Endothelial cell of umbilical vein (primary cell): ENCODE results near the gene LYPD4. TPM values are rescaled to one million over a fixed set of nuclear protein-coding genes. Genes with fewer than 3 reads are reported as not detected.

Experiments used
- BruUV-seq: library from RNA; stranded (reverse); fragments of 400-500 nt; replicated peaks from 2 replicates; lab custom pipeline; 2021; lab: Mats Ljungman, UMichigan
- CTCF ChIA-PET: fragments of 300-600, 350-600 bp; sonication (Branson Sonifier 250); formaldehyde crosslinking; loops from one replicate; lab custom pipeline; 2021; ENCODE audit warnings: antibody characterized with exemption, inconsistent platforms; lab: Charles Lee
- POLR2A ChIA-PET: fragments of 300-600, 350-600 bp; sonication (Branson Sonifier 250); formaldehyde crosslinking; loops from one replicate; lab custom pipeline; 2021; ENCODE audit warnings: antibody characterized with exemption, inconsistent platforms; lab: Charles Lee
- DNase-seq: peaks from one replicate; pipeline ENCODE4 v3.0.0-alpha.2; 2011; ENCODE audit warnings: low read depth, low spot score
- FAIRE-seq: peaks from 2 replicates; lab custom pipeline; 2011; peaks lifted over from hg19 to GRCh38; lab: Jason Lieb, UNC
- H2AFZ ChIP-seq: 2 replicates; pipeline ENCODE4 v1.6.0; 2012; ENCODE audit warnings: low read depth, low read length, control low read depth, inconsistent platforms
- H3K27ac ChIP-seq: 2 replicates; pipeline ENCODE4 v1.5.1; 2011; ENCODE audit warnings: low read depth, mild to moderate bottlenecking, control low read depth, low read length, moderate library complexity; ENCODE audit not compliant: insufficient read depth
- H3K27me3 ChIP-seq, 2 experiments: 2 replicates each; pipeline versions ENCODE4 v1.6.0 to v1.6.1; 2011; ENCODE audit warnings: low read length in 2 of 2, mixed read lengths in 1 of 2; ENCODE audit not compliant: control insufficient read depth in 2 of 2, insufficient read depth in 2 of 2
- H3K36me3 ChIP-seq, 2 experiments: 2 replicates in 1 of 2; 3 replicates in 1 of 2; pipeline ENCODE4 v1.5.1; 2011; ENCODE audit warnings: low read length in 2 of 2, mild to moderate bottlenecking in 1 of 2, moderate library complexity in 1 of 2; ENCODE audit not compliant: control insufficient read depth in 2 of 2, insufficient read depth in 2 of 2; ENCODE audit errors: extremely low read depth in 1 of 2
- H3K4me1 ChIP-seq: 3 replicates; pipeline ENCODE4 v1.5.1; 2011; ENCODE audit warnings: mild to moderate bottlenecking, low read length; ENCODE audit not compliant: control insufficient read depth, insufficient read depth; ENCODE audit errors: extremely low read depth
- H3K4me2 ChIP-seq: 2 replicates; pipeline ENCODE4 v1.6.1; 2011; ENCODE audit warnings: low read length, control low read depth, mixed read lengths; ENCODE audit not compliant: insufficient read depth
- H3K4me3 ChIP-seq, 3 experiments: fragments of 200-600 bp in 1 of 3; sonication (generic), shearing (Covaris generic) in 1 of 3; replicated peaks in 1 of 3; 2 replicates each; pipeline ENCODE4 v1.5.1; 2011 to 2016; ENCODE audit warnings: control low read depth in 3 of 3, low read length in 3 of 3, mild to moderate bottlenecking in 2 of 3, inconsistent platforms in 1 of 3, low read depth in 1 of 3, moderate library complexity in 1 of 3; ENCODE audit not compliant: insufficient read depth in 1 of 3
- H3K79me2 ChIP-seq: 2 replicates; pipeline ENCODE4 v1.6.0; 2012; ENCODE audit warnings: low read length, inconsistent platforms; ENCODE audit not compliant: control insufficient read depth, insufficient read depth
- H3K9ac ChIP-seq: replicated peaks from 2 replicates; pipeline ENCODE3; 2011; ENCODE audit warnings: low read length, control low read depth; ENCODE audit not compliant: insufficient read depth; ENCODE audit errors: extremely low read depth
- H3K9me1 ChIP-seq: replicated peaks from 3 replicates; pipeline ENCODE4 v1.6.0; 2011; ENCODE audit warnings: mild to moderate bottlenecking, low read length; ENCODE audit not compliant: control insufficient read depth, insufficient read depth; ENCODE audit errors: extremely low read depth
- H3K9me3 ChIP-seq: replicated peaks from 2 replicates; pipeline ENCODE4 v1.5.1; 2012; ENCODE audit warnings: low read length, inconsistent platforms; ENCODE audit not compliant: control insufficient read depth, insufficient read depth
- H4K20me1 ChIP-seq: replicated peaks from 2 replicates; pipeline ENCODE3; 2011; ENCODE audit warnings: mild to moderate bottlenecking, low read length; ENCODE audit not compliant: control insufficient read depth, insufficient read depth; ENCODE audit errors: extremely low read depth
- EZH2 ChIP-seq: IDR thresholded peaks from 2 replicates; pipeline ENCODE4 v1.6.1; 2012; ENCODE audit warnings: borderline replicate concordance, low read depth, mild to moderate bottlenecking, moderate library complexity, low read length, inconsistent platforms; ENCODE audit not compliant: severe bottlenecking
- FOS ChIP-seq: IDR thresholded peaks from 2 replicates; pipeline ENCODE4 v1.6.1; 2011; ENCODE audit warnings: mild to moderate bottlenecking, low read length, moderate library complexity, borderline replicate concordance; ENCODE audit not compliant: insufficient read depth
- GATA2 ChIP-seq: IDR thresholded peaks from 2 replicates; pipeline ENCODE4 v1.7.0; 2011; ENCODE audit warnings: low read depth, mild to moderate bottlenecking, moderate library complexity, mixed read lengths, low read length; ENCODE audit not compliant: insufficient read length, insufficient read depth
- JUN ChIP-seq: IDR thresholded peaks from 2 replicates; pipeline ENCODE4 v1.6.1; 2011; ENCODE audit warnings: borderline replicate concordance, low read depth; ENCODE audit not compliant: insufficient read length, insufficient read depth
- MYC ChIP-seq: IDR thresholded peaks from one replicate; pipeline ENCODE4 v1.6.1; 2011; ENCODE audit warnings: mild to moderate bottlenecking, low read depth, low read length
- POLR2A ChIP-seq: IDR thresholded peaks from 2 replicates; pipeline ENCODE4 v1.6.1; 2012; ENCODE audit warnings: low read depth, mild to moderate bottlenecking, control low read depth, low read length
- POLR2AphosphoS5 ChIP-seq: IDR thresholded peaks from 2 replicates; pipeline ENCODE4 v1.6.1; 2012; ENCODE audit warnings: low read depth, mild to moderate bottlenecking, control low read depth, low read length, moderate library complexity; ENCODE audit not compliant: insufficient read depth
- dilution Hi-C: fragments of 300-500 bp; cut with MboI; formaldehyde crosslinking; loops from one replicate; pipeline ENCODE4 v1.15.0; 2019; ENCODE audit warnings: low sequenced_read_pairs; ENCODE audit not compliant: extremely low pct_ligation_motif_present
- intact Hi-C: fragments of 100-400 bp; cut with micrococcal nuclease; formaldehyde crosslinking; loops from one replicate; pipeline ENCODE4 v1.10.0; 2022
- polyA plus RNA-seq, 4 experiments: library from polyadenylated mRNA; depleted of rRNA in 3 of 4; stranded (reverse) in 3 of 4; unstranded in 1 of 4; fragments of >200 nt; gene quantifications; 2 replicates each; pipeline versions ENCODE4 v1.2.1 to v1.2.3, GENCODE V29; 2011 to 2012; ENCODE audit warnings: missing spikeins in 1 of 4
- total RNA-seq: library from RNA; stranded (reverse); gene quantifications from 2 replicates; pipeline ENCODE4 v1.2.3, GENCODE V29; 2021
- TF ChIP-seq, protein P1 (sequence below), 2 donors: IDR thresholded peaks; 1 replicate in 1 of 2; 2 replicates in 1 of 2; pipeline ENCODE4 v1.5.1; 2011; ENCODE audit warnings: low read length in 2 of 2, mild to moderate bottlenecking in 2 of 2, moderate library complexity in 2 of 2, control low read depth in 1 of 2, inconsistent platforms in 1 of 2, low read depth in 1 of 2; ENCODE audit not compliant: insufficient read depth in 1 of 2; ENCODE audit errors: extremely low read depth in 1 of 2
- TF ChIP-seq, protein P2 (sequence below): IDR thresholded peaks from 2 replicates; pipeline ENCODE4 v1.6.1; 2011; ENCODE audit not compliant: insufficient read depth, insufficient read length

The LYPD4 gene
- total and polyA plus RNA-seq, 2 donors (not counting 3 experiments of a cell fraction or from before 2014, with no cell fraction given), result not detected

DNA sequence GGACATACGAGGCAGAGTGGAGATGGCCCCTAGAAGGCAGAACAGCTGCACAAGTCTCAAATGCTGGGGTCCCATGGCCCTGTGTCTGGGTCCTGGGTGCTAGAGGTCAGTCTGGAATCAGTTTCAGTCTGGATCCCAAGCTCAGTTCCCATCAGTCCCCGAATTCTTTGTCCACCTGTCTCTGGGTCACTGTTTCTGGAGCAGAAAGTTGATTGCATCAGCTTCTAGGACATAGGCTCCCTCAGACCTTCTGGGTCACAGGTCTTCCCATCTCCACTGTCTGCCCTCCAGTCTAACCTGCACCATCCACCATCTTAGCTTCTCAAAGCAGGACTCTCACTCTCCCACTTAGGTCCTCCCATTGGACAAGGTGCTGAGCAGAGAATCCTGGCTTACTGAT, 5.3 kb downstream of the LYPD4 start:
- dilution Hi-C loops, result no loop called here
- FAIRE-seq, result no peak

More for the DNA sequence above, 5.3 kb downstream of the LYPD4 start:
- Histone ChIP-seq H3K79me2 (no peaks in the 10 kb centered on the region), H3K4me1 (no peaks in the 10 kb centered on the region), H3K36me3 (no peaks in the 10 kb centered on the region), H2AFZ (no peak overlapping the region), H3K4me3 (no peak overlapping the region), H3K27me3 (peaks cover 0 to 2% of the 10 kb centered on the region in 2 experiments), H3K9ac (no peak overlapping the region), H3K27ac (no peak overlapping the region), H3K9me3 (no peaks in the 10 kb centered on the region), H3K4me2 (no peak overlapping the region), H3K9me1 (no peaks in the 10 kb centered on the region), H4K20me1 (no peaks in the 10 kb centered on the region)
- ChIA-PET POLR2A (no interaction called here), CTCF (interaction anchor here (1.1 kb wide), 1 partner anchor 12 kb away, joined by 3 read pairs; no protein-coding TSS in a partner anchor)
- TF ChIP-seq, protein P1, sequence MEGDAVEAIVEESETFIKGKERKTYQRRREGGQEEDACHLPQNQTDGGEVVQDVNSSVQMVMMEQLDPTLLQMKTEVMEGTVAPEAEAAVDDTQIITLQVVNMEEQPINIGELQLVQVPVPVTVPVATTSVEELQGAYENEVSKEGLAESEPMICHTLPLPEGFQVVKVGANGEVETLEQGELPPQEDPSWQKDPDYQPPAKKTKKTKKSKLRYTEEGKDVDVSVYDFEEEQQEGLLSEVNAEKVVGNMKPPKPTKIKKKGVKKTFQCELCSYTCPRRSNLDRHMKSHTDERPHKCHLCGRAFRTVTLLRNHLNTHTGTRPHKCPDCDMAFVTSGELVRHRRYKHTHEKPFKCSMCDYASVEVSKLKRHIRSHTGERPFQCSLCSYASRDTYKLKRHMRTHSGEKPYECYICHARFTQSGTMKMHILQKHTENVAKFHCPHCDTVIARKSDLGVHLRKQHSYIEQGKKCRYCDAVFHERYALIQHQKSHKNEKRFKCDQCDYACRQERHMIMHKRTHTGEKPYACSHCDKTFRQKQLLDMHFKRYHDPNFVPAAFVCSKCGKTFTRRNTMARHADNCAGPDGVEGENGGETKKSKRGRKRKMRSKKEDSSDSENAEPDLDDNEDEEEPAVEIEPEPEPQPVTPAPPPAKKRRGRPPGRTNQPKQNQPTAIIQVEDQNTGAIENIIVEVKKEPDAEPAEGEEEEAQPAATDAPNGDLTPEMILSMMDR (IDR thresholded peaks at IDR 0.05; ENCODE audit: extremely low read depth in 1 of 2, insufficient read depth in 1 of 2, low read depth in 1 of 2, low read length in 2 of 2), result no peak
- TF ChIP-seq, protein P2, sequence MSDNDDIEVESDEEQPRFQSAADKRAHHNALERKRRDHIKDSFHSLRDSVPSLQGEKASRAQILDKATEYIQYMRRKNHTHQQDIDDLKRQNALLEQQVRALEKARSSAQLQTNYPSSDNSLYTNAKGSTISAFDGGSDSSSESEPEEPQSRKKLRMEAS, result no peak
- TF ChIP-seq FOS (no peak), JUN (no peak), POLR2A (no peak), EZH2 (no peak), MYC (no peak), POLR2AphosphoS5 (no peak), GATA2 (no peak)
- BruUV-seq, result no TSS peak
- intact Hi-C loops, result loop anchor here (5.0 kb wide), 1 partner anchor 47 kb away; no protein-coding TSS in a partner anchor
- no peak for DNase-seq
